OCI-LY3 (cell line): ENCODE measurements around the gene NCF4.

ENCODE experiments used
- H2AFZ ChIP-seq: fragments of 200-600, 300-600 bp; shearing (Covaris generic); 2 replicates; pipeline ENCODE4 v1.6.0; 2014; ENCODE audit warnings: antibody characterized with exemption, low read depth, low read length
- H3K27ac ChIP-seq: fragments of 200-600, 300-600 bp; sonication (generic); 2 replicates; pipeline ENCODE4 v1.5.1; 2014; ENCODE audit warnings: mild to moderate bottlenecking, low read length, moderate library complexity, mixed read lengths
- H3K27me3 ChIP-seq: fragments of 200-600, 300-600 bp; sonication (generic); 2 replicates; pipeline ENCODE4 v1.6.1; 2014; ENCODE audit warnings: low read depth, low read length, mixed read lengths
- H3K36me3 ChIP-seq: fragments of 200-600, 300-600 bp; sonication (generic); replicated peaks from 2 replicates; pipeline ENCODE3; 2014; ENCODE audit warnings: low read depth, low read length, mixed read lengths
- H3K4me1 ChIP-seq: fragments of 300-600, 200-600 bp; sonication (generic); 2 replicates; pipeline ENCODE4 v1.6.1; 2014; ENCODE audit warnings: low read length, mixed read lengths
- H3K4me2 ChIP-seq: fragments of 200-600, 300-600 bp; sonication (generic); 2 replicates; pipeline ENCODE4 v1.6.1; 2014; ENCODE audit warnings: low read length, mixed read lengths
- H3K4me3 ChIP-seq: fragments of 300-600, 200-600 bp; sonication (generic); 2 replicates; pipeline ENCODE4 v1.5.1; 2014; ENCODE audit warnings: antibody characterized with exemption, mild to moderate bottlenecking, low read length, moderate library complexity
- H3K79me2 ChIP-seq: fragments of 300-600, 200-600 bp; shearing (Covaris generic); 2 replicates; pipeline ENCODE4 v1.6.1; 2014; ENCODE audit warnings: mild to moderate bottlenecking, low read length, mixed read lengths
- H3K9ac ChIP-seq: fragments of 300-600, 200-600 bp; shearing (Covaris generic); 2 replicates; pipeline ENCODE4 v1.6.0; 2014; ENCODE audit warnings: mild to moderate bottlenecking, low read length, moderate library complexity
- H3K9me3 ChIP-seq: fragments of 200-600, 300-600 bp; shearing (Covaris generic); 2 replicates; pipeline ENCODE4 v1.6.1; 2014; ENCODE audit warnings: low read length, mixed read lengths; ENCODE audit not compliant: insufficient read depth
- H4K20me1 ChIP-seq: fragments of 200-600, 300-600 bp; sonication (generic); 2 replicates; pipeline ENCODE4 v1.6.1; 2016; ENCODE audit warnings: low read length, mixed read lengths; ENCODE audit not compliant: insufficient read depth
- CTCF ChIP-seq: fragments of 200-600, 300-600 bp; sonication (generic); IDR thresholded peaks from 2 replicates; pipeline ENCODE4 v1.5.1; 2014; ENCODE audit warnings: antibody characterized with exemption, low read length, low read depth
- EZH2phosphoT487 ChIP-seq: fragments of 200-600 bp; shearing (Covaris generic); IDR thresholded peaks from 2 replicates; pipeline ENCODE4 v1.6.1; 2018; ENCODE audit warnings: antibody characterized with exemption, mixed run types, low read depth

NCF4 gene

DNA sequence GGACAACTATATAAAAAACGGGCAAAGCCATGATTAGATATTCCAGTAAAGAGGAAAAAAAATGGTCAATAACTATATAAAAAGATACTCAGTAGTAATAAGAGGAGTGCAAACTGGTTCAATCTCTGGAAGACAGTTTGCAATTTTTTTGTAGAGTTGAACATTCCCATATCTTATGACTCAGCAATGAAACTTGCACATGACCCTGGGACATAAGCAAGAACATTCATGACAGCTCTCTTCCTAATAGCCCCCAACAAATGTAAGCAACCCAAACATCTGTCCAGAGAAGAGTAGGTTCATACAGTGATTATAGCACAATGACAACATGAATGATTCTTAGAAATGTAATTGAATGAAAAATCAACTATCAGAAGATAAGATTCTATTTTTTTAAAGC, 30.8 kb downstream of the NCF4 start:
- 0 out of 2 replicates have a peak, but pooled peaks cover 6% of the 10 kb centered on the region for H3K9me3 ChIP-seq
- no peaks in the 10 kb centered on the region for H4K20me1 ChIP-seq
- no peak overlapping the region for H3K4me3 ChIP-seq
- no peak overlapping the region for H3K9ac ChIP-seq
- no peaks in the 10 kb centered on the region for H3K36me3 ChIP-seq
- no peak overlapping the region for H3K27ac ChIP-seq
- TF ChIP-seq EZH2phosphoT487 (no peak), CTCF (no peak)
- no peak overlapping the region for H2AFZ ChIP-seq
- no peaks in the 10 kb centered on the region for H3K4me1 ChIP-seq
- H3K27me3 ChIP-seq = no peaks in the 10 kb centered on the region; the same call in 1 of the 2 replicates
- no peaks in the 10 kb centered on the region for H3K79me2 ChIP-seq
- H3K4me2 ChIP-seq = no peak overlapping the region

- no peaks in the 10 kb centered on the region for H4K20me1 ChIP-seq
- H3K27ac ChIP-seq = no peak overlapping the region
- 0 out of 2 replicates have a peak, but pooled peaks cover 6% of the 10 kb centered on the region for H3K9me3 ChIP-seq
- H3K36me3 ChIP-seq = no peaks in the 10 kb centered on the region
- H3K4me1 ChIP-seq = no peaks in the 10 kb centered on the region
- TF ChIP-seq EZH2phosphoT487 = no peak
- no peak for TF ChIP-seq CTCF
- no peak overlapping the region for H3K9ac ChIP-seq
- no peak overlapping the region for H3K4me2 ChIP-seq
- H3K79me2 ChIP-seq = no peaks in the 10 kb centered on the region
- no peak overlapping the region for H2AFZ ChIP-seq
- no peak overlapping the region for H3K4me3 ChIP-seq
- no peaks in the 10 kb centered on the region; the same call in 1 of the 2 replicates for H3K27me3 ChIP-seq
Observed at GRCh38 chr22:36892292-36892691, 31.5 kb downstream of the NCF4 start.

- Histone ChIP-seq H3K9ac (no peak overlapping the region), H3K27me3 (no peaks in the 10 kb centered on the region; the same call in 1 of the 2 replicates), H3K4me1 (peaks cover 9% of the 10 kb centered on the region), H3K79me2 (no peaks in the 10 kb centered on the region), H3K27ac (no peak overlapping the region), H3K4me2 (no peak overlapping the region), H4K20me1 (no peaks in the 10 kb centered on the region), H3K4me3 (no peak overlapping the region), H2AFZ (no peak overlapping the region), H3K9me3 (0 out of 2 replicates have a peak, but pooled peaks cover 6% of the 10 kb centered on the region), H3K36me3 (no peaks in the 10 kb centered on the region)
- TF ChIP-seq CTCF (no peak), EZH2phosphoT487 (no peak)
Observed at GRCh38 chr22:36893262-36893661, 32.5 kb downstream of the NCF4 start.

DNA sequence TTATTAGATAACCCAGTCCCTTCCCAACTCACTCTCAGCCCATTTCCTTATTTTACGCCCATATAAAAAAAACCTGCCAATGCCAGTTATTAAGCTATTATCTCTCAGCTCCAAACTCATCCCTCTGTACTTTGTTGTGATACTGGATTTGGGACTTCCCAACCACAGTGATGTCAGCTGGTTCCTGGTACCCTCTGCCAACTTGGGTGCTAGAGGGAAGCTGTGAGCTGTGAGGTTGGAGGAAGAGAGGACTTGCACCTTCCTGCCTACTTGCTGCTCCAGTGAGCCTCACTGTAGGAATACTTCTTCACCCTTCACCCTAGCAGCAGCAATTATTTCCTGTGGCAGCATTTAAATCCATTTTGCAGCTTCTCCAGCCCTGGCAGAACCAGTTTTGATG, 33.5 kb downstream of the NCF4 start:
- Histone ChIP-seq H3K4me3 (no peak overlapping the region), H3K4me2 (no peak overlapping the region), H4K20me1 (no peaks in the 10 kb centered on the region), H3K9me3 (0 out of 2 replicates have a peak, but pooled peaks cover 6% of the 10 kb centered on the region), H3K27me3 (no peaks in the 10 kb centered on the region; the same call in 1 of the 2 replicates), H3K79me2 (no peaks in the 10 kb centered on the region), H2AFZ (no peak overlapping the region), H3K9ac (no peak overlapping the region), H3K36me3 (peaks cover 2% of the 10 kb centered on the region), H3K27ac (no peak overlapping the region), H3K4me1 (peaks cover 11% of the 10 kb centered on the region)
- TF ChIP-seq CTCF = no peak
- TF ChIP-seq EZH2phosphoT487 = no peak
